Ovary (tissue), 9 donors: Measurements from ENCODE around the gene ADAMTSL3. TPM values are rescaled to one million over a fixed set of nuclear protein-coding genes. Genes with fewer than 3 reads are reported as not detected.

Experiments
- DNase-seq, 5 donors: peaks; one replicate each; pipeline ENCODE4 v3.0.0-alpha.2; 2019 to 2020
- H3K27ac ChIP-seq, 2 donors: fragments of 200-600 bp; one replicate each; pipeline versions ENCODE4 v1.5.1 to v1.8.0; 2019 to 2022
- H3K27me3 ChIP-seq: fragments of 200-600 bp; one replicate; pipeline ENCODE4 v1.8.0; 2022
- H3K36me3 ChIP-seq: fragments of 200-600 bp; sonication (generic); one replicate; pipeline ENCODE4 v1.5.1; 2019
- H3K4me1 ChIP-seq: one replicate; pipeline ENCODE4 v1.8.1; 2013; ENCODE audit warnings: mild to moderate bottlenecking, moderate library complexity; ENCODE audit not compliant: insufficient read depth
- H3K4me3 ChIP-seq: fragments of 200-600 bp; sonication (generic); one replicate; pipeline ENCODE4 v1.5.1; 2017
- H3K9me3 ChIP-seq, 2 donors: fragments of 200-600 bp in 1 of 2; sonication (generic) in 1 of 2; one replicate each; pipeline versions ENCODE4 v1.5.1 to v1.8.1; 2013 to 2019; ENCODE audit warnings: mild to moderate bottlenecking in 1 of 2, moderate library complexity in 1 of 2
- EP300 ChIP-seq: sonication (generic); formaldehyde crosslinking; IDR thresholded peaks from one replicate; pipeline ENCODE4 v1.6.1; 2017; ENCODE audit warnings: antibody characterized with exemption
- POLR2A ChIP-seq: fragments of 450-650 bp; IDR thresholded peaks from one replicate; pipeline ENCODE4 v1.6.1; 2017; ENCODE audit warnings: antibody characterized with exemption, mild to moderate bottlenecking, moderate library complexity
- WGBS, 3 donors: extraction: QIAGEN DNeasy Blood & Tissue Kit in 1 of 3; methylation state at CpG; one replicate each; pipeline versions ENCODE4 v1.1.5 to v1.1.7; 2013 to 2017; 5-methylcytosine and 5-hydroxymethylcytosine counted together
- intact Hi-C, 4 donors: fragments of 100-400 bp; cut with DNase I; formaldehyde crosslinking; loops; one replicate each; pipeline versions ENCODE4 v1.11.0 to v1.15.1; 2022 to 2023
- polyA plus RNA-seq, 2 donors: library from polyadenylated mRNA; stranded (reverse); fragments of 200-250 nt in 1 of 2; fragments of 350-450 nt in 1 of 2; fragmentation: Illumina TruSeq in 1 of 2; extraction: RNeasy Lipid Tissue Mini Kit (QIAGEN cat#74804) in 1 of 2; gene quantifications; one replicate each; pipeline ENCODE4 v1.2.3, GENCODE V29; 2013 to 2014
- total RNA-seq, 7 donors: library from RNA; depleted of rRNA in 2 of 7; stranded (reverse); fragments of >200 nt in 2 of 7; fragmentation: NEBNext Ultra II Directional in 3 of 7; extraction: Animal tissue kit (Norgen Biotek cat#: 25700) in 3 of 7; gene quantifications; one replicate each; pipeline versions ENCODE4 v1.1.0 to v1.2.4, GENCODE V29; 2016 to 2023
- TF ChIP-seq, protein P1 (sequence below), 3 donors: fragments of 450-650 bp in 2 of 3; fragments of 200-600 bp in 1 of 3; IDR thresholded peaks; one replicate each; pipeline versions ENCODE4 v1.5.1 to v1.8.0; 2016 to 2022; ENCODE audit warnings: antibody characterized with exemption in 3 of 3, mild to moderate bottlenecking in 1 of 3
- donor health status: DM: no; HTN: no; CAD: no; lungs with moderate emphysema.
- donor health status: DM: no; HTN: no; CAD: no.
- donor health status: Bipolar disorder and iron deficiency.
- donor health status: DM: yes; HTN: yes; CAD: no.
- donor health status: DM: no; HTN: no; CAD: no.
- donor health status: DM: yes; HTN: yes; CAD: no.

Gene ADAMTSL3
- total and polyA plus RNA-seq, 9 donors: 0.96 to 9.0 (median 3.7) TPM

DNA sequence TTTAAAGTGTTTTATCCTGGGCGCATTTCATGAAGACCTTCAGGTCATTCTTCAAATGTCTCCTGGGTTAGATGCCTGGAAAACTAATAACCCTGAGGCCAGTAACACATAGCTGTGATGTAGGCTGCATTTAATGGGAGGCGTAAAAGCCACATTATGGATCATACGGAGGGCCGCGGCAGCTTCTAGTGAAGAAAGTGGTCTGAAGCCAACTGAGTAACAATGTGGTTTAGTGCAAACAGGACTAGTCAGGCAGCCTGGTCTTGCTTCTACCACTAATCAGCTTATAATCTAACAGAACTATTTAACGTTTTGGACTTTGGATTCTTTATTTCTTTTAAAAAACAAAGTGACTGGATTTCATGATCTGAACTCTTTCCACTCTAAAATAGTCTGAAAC is 54.4 kb downstream of the ADAMTSL3 start:
- Histone ChIP-seq H3K4me3 (no peak overlapping the region), H3K27ac (no peak overlapping the region), H3K36me3 (no peaks in the 10 kb centered on the region), H3K9me3 (no peaks in the 10 kb centered on the region), H3K27me3 (no peaks in the 10 kb centered on the region), H3K4me1 (no peaks in the 10 kb centered on the region)
- 88 to 95% (median 90%) methylated on average over 6 of the region's 6 CpGs for WGBS, 3 donors
- DNase-seq: no peak
- no peak for TF ChIP-seq POLR2A
- TF ChIP-seq, protein P1, sequence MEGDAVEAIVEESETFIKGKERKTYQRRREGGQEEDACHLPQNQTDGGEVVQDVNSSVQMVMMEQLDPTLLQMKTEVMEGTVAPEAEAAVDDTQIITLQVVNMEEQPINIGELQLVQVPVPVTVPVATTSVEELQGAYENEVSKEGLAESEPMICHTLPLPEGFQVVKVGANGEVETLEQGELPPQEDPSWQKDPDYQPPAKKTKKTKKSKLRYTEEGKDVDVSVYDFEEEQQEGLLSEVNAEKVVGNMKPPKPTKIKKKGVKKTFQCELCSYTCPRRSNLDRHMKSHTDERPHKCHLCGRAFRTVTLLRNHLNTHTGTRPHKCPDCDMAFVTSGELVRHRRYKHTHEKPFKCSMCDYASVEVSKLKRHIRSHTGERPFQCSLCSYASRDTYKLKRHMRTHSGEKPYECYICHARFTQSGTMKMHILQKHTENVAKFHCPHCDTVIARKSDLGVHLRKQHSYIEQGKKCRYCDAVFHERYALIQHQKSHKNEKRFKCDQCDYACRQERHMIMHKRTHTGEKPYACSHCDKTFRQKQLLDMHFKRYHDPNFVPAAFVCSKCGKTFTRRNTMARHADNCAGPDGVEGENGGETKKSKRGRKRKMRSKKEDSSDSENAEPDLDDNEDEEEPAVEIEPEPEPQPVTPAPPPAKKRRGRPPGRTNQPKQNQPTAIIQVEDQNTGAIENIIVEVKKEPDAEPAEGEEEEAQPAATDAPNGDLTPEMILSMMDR (IDR thresholded peaks at IDR 0.05): no peak
- TF ChIP-seq EP300: no peak
- intact Hi-C loops: no loop called here

DNA sequence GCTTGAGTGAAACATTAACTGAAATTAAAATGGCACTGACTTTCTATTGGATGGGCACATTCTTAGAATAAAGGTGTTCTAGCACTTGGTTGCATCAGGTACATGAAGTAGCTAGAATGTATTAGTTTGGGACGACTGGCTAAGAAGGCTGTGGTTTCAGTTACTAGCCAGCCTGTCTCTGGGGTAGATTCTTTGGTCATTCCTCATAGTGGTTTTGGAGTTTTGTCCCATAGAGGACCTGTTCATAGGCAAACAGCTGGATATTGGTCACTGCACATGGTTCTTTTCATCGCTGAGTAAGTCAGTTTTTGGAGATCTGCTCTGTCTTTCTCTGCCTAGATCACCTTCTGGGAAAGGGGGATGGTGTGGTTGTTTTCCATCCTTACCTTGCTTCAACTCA is 55.3 kb downstream of the ADAMTSL3 start:
- TF ChIP-seq POLR2A (no peak), EP300 (no peak)
- TF ChIP-seq, protein P1 (IDR thresholded peaks at IDR 0.05): no peak
- intact Hi-C loops: no loop called here
- Histone ChIP-seq H3K27me3 (no peaks in the 10 kb centered on the region), H3K4me1 (no peaks in the 10 kb centered on the region), H3K27ac (no peak overlapping the region), H3K36me3 (no peaks in the 10 kb centered on the region), H3K9me3 (no peaks in the 10 kb centered on the region), H3K4me3 (no peak overlapping the region)
- 80 to 84% (median 82%) methylated on average over 2 of the region's 2 CpGs for WGBS, 3 donors
- no peak for DNase-seq

DNA sequence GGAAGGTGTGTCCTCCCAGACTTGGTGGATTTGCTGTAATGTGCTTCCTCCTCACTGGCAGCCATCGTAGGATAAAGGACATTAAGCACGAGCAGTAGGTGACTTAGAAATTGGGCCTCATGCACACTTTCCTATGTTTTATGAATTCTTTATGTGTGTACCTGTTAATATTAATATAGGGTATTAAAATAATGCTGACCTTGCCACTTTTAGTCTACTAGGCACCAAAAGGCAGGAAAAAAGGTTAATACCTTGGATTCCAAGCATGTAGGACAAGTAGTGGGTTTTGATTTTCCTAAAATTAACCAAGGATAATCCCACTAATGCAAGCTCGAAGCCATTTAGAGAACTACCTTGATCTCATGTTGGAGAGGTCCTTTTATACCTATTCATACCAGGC is 55.9 kb downstream of the ADAMTSL3 start:
- H3K27ac ChIP-seq: no peak overlapping the region
- no peaks in the 10 kb centered on the region for H3K9me3 ChIP-seq
- H3K4me1 ChIP-seq: no peaks in the 10 kb centered on the region
- no peaks in the 10 kb centered on the region for H3K27me3 ChIP-seq
- DNase-seq: no peak
- intact Hi-C loops: no loop called here
- TF ChIP-seq EP300: no peak
- TF ChIP-seq POLR2A: no peak
- TF ChIP-seq, protein P1 (IDR thresholded peaks at IDR 0.05): no peak
- no peaks in the 10 kb centered on the region for H3K36me3 ChIP-seq
- H3K4me3 ChIP-seq: no peak overlapping the region
- 88 to 95% (median 92%) methylated on average over 3 of the region's 3 CpGs for WGBS, 3 donors

DNA sequence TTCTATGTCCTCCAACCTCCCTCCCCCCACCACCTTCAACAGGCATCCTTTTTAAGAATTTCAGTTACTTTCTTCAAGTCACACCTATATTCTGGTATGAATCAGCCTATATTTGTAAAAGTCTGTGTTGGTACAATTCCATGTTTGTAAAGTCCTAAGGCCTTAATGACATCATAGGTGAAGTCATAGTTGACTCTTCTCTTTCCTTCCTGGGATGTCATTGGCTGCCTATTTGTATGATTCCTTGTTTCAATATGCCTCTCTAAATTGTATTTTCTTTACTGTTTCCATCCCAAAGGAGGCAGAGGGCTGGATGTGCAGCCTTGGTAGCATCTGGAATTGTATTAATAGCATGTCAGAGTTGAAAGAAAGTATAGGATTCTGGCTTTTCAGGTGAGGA is 56.5 kb downstream of the ADAMTSL3 start:
- Histone ChIP-seq H3K4me3 (no peak overlapping the region), H3K4me1 (no peaks in the 10 kb centered on the region), H3K27ac (no peak overlapping the region), H3K36me3 (no peaks in the 10 kb centered on the region), H3K27me3 (no peaks in the 10 kb centered on the region), H3K9me3 (no peaks in the 10 kb centered on the region)
- DNase-seq: no peak
- intact Hi-C loops: no loop called here
- TF ChIP-seq, protein P1 (IDR thresholded peaks at IDR 0.05): no peak
- no peak for TF ChIP-seq POLR2A

DNA sequence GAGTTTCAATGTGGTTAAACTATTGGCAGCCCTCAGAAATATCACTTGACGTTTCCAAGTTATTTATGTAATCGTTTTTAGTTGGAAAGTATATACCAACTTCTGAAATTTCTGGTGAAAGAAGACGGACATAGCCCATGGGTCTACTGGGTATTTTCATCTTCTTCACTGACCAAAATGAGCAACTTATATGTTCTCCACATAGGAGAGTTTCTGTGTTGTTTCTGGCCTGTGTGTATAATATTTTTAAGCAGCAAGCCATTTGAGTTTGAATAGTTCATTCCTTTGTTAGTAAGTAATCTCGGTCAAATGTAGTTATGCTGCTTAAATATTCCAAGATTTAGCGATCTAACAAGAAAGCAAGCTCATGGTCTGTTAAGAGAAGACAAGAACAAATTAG is 57.3 kb downstream of the ADAMTSL3 start:
- H3K27ac ChIP-seq: no peak overlapping the region
- H3K4me1 ChIP-seq: no peaks in the 10 kb centered on the region
- no peaks in the 10 kb centered on the region for H3K27me3 ChIP-seq
- no peak overlapping the region for H3K4me3 ChIP-seq
- no peaks in the 10 kb centered on the region for H3K9me3 ChIP-seq
- DNase-seq: no peak
- TF ChIP-seq, protein P1 (IDR thresholded peaks at IDR 0.05): no peak
- TF ChIP-seq POLR2A (no peak), EP300 (no peak)
- intact Hi-C loops: no loop called here
- no peaks in the 10 kb centered on the region for H3K36me3 ChIP-seq
- 77 to 86% (median 84%) methylated on average over 5 of the region's 5 CpGs for WGBS, 3 donors
